ENCODE measurements around the gene THOC3. TPM values are rescaled to one million over a fixed set of nuclear protein-coding genes. Genes with fewer than 3 reads are reported as not detected.
"Not testable (repeated sequence)": the region's sequence is repeated elsewhere in the genome, so short reads cannot be mapped to it uniquely, and the experiment has no call there.

Gene THOC3
- total RNA-seq (70.6 TPM), polyA plus RNA-seq (100 to 1,000 TPM; 101 to 199 (median 148) TPM)

GRCh38 chr5:175967471-175968372 is at the start of gene THOC3:
THOC3 (minus strand) TSS chr5:175968315; CDS start chr5:175968208, 107 bp downstream.
- H3K4me3 ChIP-seq (ENCODE audit: low read depth, low read length): peak within 1 kb of the TSS; percentile 62
- H3K27me3 Mint-ChIP-seq; H3K9me3 ChIP-seq (ENCODE audit: control insufficient read depth in 2 of 2, low read length in 2 of 2); H3K27me3 ChIP-seq (ENCODE audit: control insufficient read depth, insufficient read depth, low read length); H3K27ac ChIP-seq (ENCODE audit: insufficient read depth, low read length, poor library complexity, severe bottlenecking); H3K4me1 ChIP-seq (ENCODE audit: control insufficient read depth, insufficient read depth, low read length, poor library complexity, severe bottlenecking); H3K36me3 ChIP-seq (ENCODE audit: control insufficient read depth, insufficient read depth, low read length); H3K9me3 Mint-ChIP-seq; H3K36me3 Mint-ChIP-seq: not testable (repeated sequence)
- Mint-ChIP-seq H3K4me3 (peak within 1 kb of the TSS; percentile 72 to 90 (median 86)), H3K27ac (peak within 1 kb of the TSS in 1 of 3 donors; percentile 69), H3K4me1 (peaks cover 0 to 10% (median 2%) of the 10 kb centered on the region in 4 donors)
- DNase-seq: peak; percentile 70 to 90 (median 89)
- peak; percentile 96 to 98 for ATAC-seq (ENCODE audit: low read depth in 2 of 2)

GRCh38 chr5:176017324-176017723 is 49.2 kb upstream of the THOC3 start:
- H3K27me3 Mint-ChIP-seq; H3K4me1 ChIP-seq (ENCODE audit: control insufficient read depth, insufficient read depth, low read length, poor library complexity, severe bottlenecking); H3K4me3 Mint-ChIP-seq; H3K4me3 ChIP-seq (ENCODE audit: low read depth, low read length); H3K27ac ChIP-seq (ENCODE audit: insufficient read depth, low read length, poor library complexity, severe bottlenecking); H3K9me3 Mint-ChIP-seq; H3K36me3 Mint-ChIP-seq; DNase-seq; H3K9me3 ChIP-seq (ENCODE audit: control insufficient read depth in 2 of 2, low read length in 2 of 2); H3K4me1 Mint-ChIP-seq; H3K27me3 ChIP-seq (ENCODE audit: control insufficient read depth, insufficient read depth, low read length); H3K36me3 ChIP-seq (ENCODE audit: control insufficient read depth, insufficient read depth, low read length); H3K27ac Mint-ChIP-seq: not testable (repeated sequence)
- ATAC-seq (ENCODE audit: low read depth in 2 of 2): peak; percentile 86 to 88

GRCh38 chr5:176014360-176014759 is 46.2 kb upstream of the THOC3 start:
- H3K4me3 Mint-ChIP-seq; H3K4me1 Mint-ChIP-seq; H3K27ac Mint-ChIP-seq; H3K4me3 ChIP-seq (ENCODE audit: low read depth, low read length); H3K9me3 Mint-ChIP-seq; H3K9me3 ChIP-seq (ENCODE audit: control insufficient read depth in 2 of 2, low read length in 2 of 2); H3K27me3 ChIP-seq (ENCODE audit: control insufficient read depth, insufficient read depth, low read length); H3K27me3 Mint-ChIP-seq; ATAC-seq (ENCODE audit: low read depth in 2 of 2); H3K36me3 ChIP-seq (ENCODE audit: control insufficient read depth, insufficient read depth, low read length); H3K4me1 ChIP-seq (ENCODE audit: control insufficient read depth, insufficient read depth, low read length, poor library complexity, severe bottlenecking); DNase-seq; H3K36me3 Mint-ChIP-seq; H3K27ac ChIP-seq (ENCODE audit: insufficient read depth, low read length, poor library complexity, severe bottlenecking): not testable (repeated sequence)

- not testable (repeated sequence) for H3K36me3 ChIP-seq (ENCODE audit: control insufficient read depth, insufficient read depth, low read length); ATAC-seq (ENCODE audit: low read depth in 2 of 2); H3K4me3 ChIP-seq (ENCODE audit: low read depth, low read length); H3K4me3 Mint-ChIP-seq; H3K9me3 ChIP-seq (ENCODE audit: control insufficient read depth in 2 of 2, low read length in 2 of 2); H3K27me3 ChIP-seq (ENCODE audit: control insufficient read depth, insufficient read depth, low read length); H3K4me1 ChIP-seq (ENCODE audit: control insufficient read depth, insufficient read depth, low read length, poor library complexity, severe bottlenecking); H3K27ac ChIP-seq (ENCODE audit: insufficient read depth, low read length, poor library complexity, severe bottlenecking); DNase-seq; H3K27ac Mint-ChIP-seq; H3K36me3 Mint-ChIP-seq; H3K9me3 Mint-ChIP-seq; H3K27me3 Mint-ChIP-seq
- H3K4me1 Mint-ChIP-seq: peaks cover 0 to 19% (median 7%) of the 10 kb centered on the region in 4 donors
Observed at GRCh38 chr5:176011088-176011487, 43.0 kb upstream of the THOC3 start.

GRCh38 chr5:176010202-176010601 is 42.1 kb upstream of the THOC3 start:
- not testable (repeated sequence) for H3K36me3 Mint-ChIP-seq; H3K9me3 ChIP-seq (ENCODE audit: control insufficient read depth in 2 of 2, low read length in 2 of 2); H3K27ac Mint-ChIP-seq; H3K4me1 ChIP-seq (ENCODE audit: control insufficient read depth, insufficient read depth, low read length, poor library complexity, severe bottlenecking); DNase-seq; H3K4me3 ChIP-seq (ENCODE audit: low read depth, low read length); H3K4me3 Mint-ChIP-seq; H3K27me3 Mint-ChIP-seq; H3K36me3 ChIP-seq (ENCODE audit: control insufficient read depth, insufficient read depth, low read length); H3K27ac ChIP-seq (ENCODE audit: insufficient read depth, low read length, poor library complexity, severe bottlenecking); H3K27me3 ChIP-seq (ENCODE audit: control insufficient read depth, insufficient read depth, low read length); H3K9me3 Mint-ChIP-seq; ATAC-seq (ENCODE audit: low read depth in 2 of 2)
- H3K4me1 Mint-ChIP-seq: peaks cover 0 to 22% (median 10%) of the 10 kb centered on the region in 4 donors

GRCh38 chr5:176007220-176007619 is 39.1 kb upstream of the THOC3 start:
- ATAC-seq (ENCODE audit: low read depth in 2 of 2): not testable (repeated sequence)
- H3K27ac Mint-ChIP-seq: peak overlapping the region in 1 of 3 donors; percentile 71

GRCh38 chr5:176006819-176007218 is 38.7 kb upstream of the THOC3 start:
- not testable (repeated sequence) for DNase-seq; ATAC-seq (ENCODE audit: low read depth in 2 of 2)
- H3K4me3 Mint-ChIP-seq: peak overlapping the region in 2 of 4 donors; percentile 32 to 75

More at GRCh38 chr5:176007220-176007619, 39.1 kb upstream of the THOC3 start:
- not testable (repeated sequence) for H3K27me3 ChIP-seq (ENCODE audit: control insufficient read depth, insufficient read depth, low read length); H3K36me3 ChIP-seq (ENCODE audit: control insufficient read depth, insufficient read depth, low read length); H3K9me3 ChIP-seq (ENCODE audit: control insufficient read depth in 2 of 2, low read length in 2 of 2); H3K4me3 ChIP-seq (ENCODE audit: low read depth, low read length); H3K4me1 ChIP-seq (ENCODE audit: control insufficient read depth, insufficient read depth, low read length, poor library complexity, severe bottlenecking); H3K36me3 Mint-ChIP-seq; DNase-seq; H3K27ac ChIP-seq (ENCODE audit: insufficient read depth, low read length, poor library complexity, severe bottlenecking); H3K27me3 Mint-ChIP-seq; H3K9me3 Mint-ChIP-seq
- Mint-ChIP-seq H3K4me3 (peak overlapping the region in 2 of 4 donors; percentile 32 to 75), H3K4me1 (peaks cover 0 to 25% (median 10%) of the 10 kb centered on the region in 4 donors)

GRCh38 chr5:175997979-175998378 is 29.9 kb upstream of the THOC3 start:
- not testable (repeated sequence) for H3K4me3 ChIP-seq (ENCODE audit: low read depth, low read length); H3K9me3 ChIP-seq (ENCODE audit: control insufficient read depth in 2 of 2, low read length in 2 of 2); H3K9me3 Mint-ChIP-seq; ATAC-seq (ENCODE audit: low read depth in 2 of 2); H3K36me3 ChIP-seq (ENCODE audit: control insufficient read depth, insufficient read depth, low read length); H3K27me3 Mint-ChIP-seq; DNase-seq; H3K27ac ChIP-seq (ENCODE audit: insufficient read depth, low read length, poor library complexity, severe bottlenecking); H3K27me3 ChIP-seq (ENCODE audit: control insufficient read depth, insufficient read depth, low read length); H3K4me1 ChIP-seq (ENCODE audit: control insufficient read depth, insufficient read depth, low read length, poor library complexity, severe bottlenecking); H3K36me3 Mint-ChIP-seq; H3K4me3 Mint-ChIP-seq; H3K27ac Mint-ChIP-seq; H3K4me1 Mint-ChIP-seq

More at GRCh38 chr5:176006819-176007218, 38.7 kb upstream of the THOC3 start:
- Mint-ChIP-seq H3K4me1 (peaks cover 0 to 26% (median 10%) of the 10 kb centered on the region in 4 donors), H3K27ac (peak overlapping the region in 1 of 3 donors; percentile 71)
- not testable (repeated sequence) for H3K27ac ChIP-seq (ENCODE audit: insufficient read depth, low read length, poor library complexity, severe bottlenecking); H3K36me3 ChIP-seq (ENCODE audit: control insufficient read depth, insufficient read depth, low read length); H3K9me3 ChIP-seq (ENCODE audit: control insufficient read depth in 2 of 2, low read length in 2 of 2); H3K27me3 ChIP-seq (ENCODE audit: control insufficient read depth, insufficient read depth, low read length); H3K27me3 Mint-ChIP-seq; H3K36me3 Mint-ChIP-seq; H3K4me1 ChIP-seq (ENCODE audit: control insufficient read depth, insufficient read depth, low read length, poor library complexity, severe bottlenecking); H3K9me3 Mint-ChIP-seq; H3K4me3 ChIP-seq (ENCODE audit: low read depth, low read length)

Measured in CD4-positive, CD25-positive, alpha-beta regulatory T cell (primary cell).